ENCODE data around the gene STOX2. TPM values are rescaled to one million over a fixed set of nuclear protein-coding genes. Genes with fewer than 3 reads are reported as not detected.

Gene STOX2
- total and polyA plus RNA-seq, 2 of the 8 experiments (the other 6 are each of a cell fraction or from before 2014, with no cell fraction given), result 5.5 to 20.0 TPM

- Histone ChIP-seq H3K9ac (replicated peaks in 1 of 4; ENCODE audit: extremely low read depth in 1 of 4, low read depth in 3 of 4, low read length in 3 of 4) (no peak overlapping the region), H3K4me1 (replicated peaks in 1 of 4; ENCODE audit: control insufficient read depth in 3 of 4, insufficient read depth in 4 of 4, low read length in 3 of 4) (peaks cover 2 to 9% (median 6%) of the 10 kb centered on the region in 4 experiments; a peak in 5 of 7 replicates), H4K20me1 (replicated peaks in 1 of 2; ENCODE audit: control insufficient read depth in 1 of 2, insufficient read depth in 2 of 2, low read length in 2 of 2) (no peaks in the 10 kb centered on the region), H3K4me3 (ENCODE audit: extremely low read depth in 1 of 4, insufficient read depth in 2 of 4, low read depth in 3 of 4, low read length in 4 of 4) (no peak overlapping the region), H3K23me2 (ENCODE audit: low read depth, low read length) (no peaks in the 10 kb centered on the region; the same call in 1 of the 2 replicates), H3K4me2 (ENCODE audit: insufficient read depth in 1 of 2, low read depth in 2 of 2, low read length in 2 of 2) (no peak overlapping the region), H2BK15ac (ENCODE audit: low read length) (no peak overlapping the region), H2BK5ac (ENCODE audit: low read depth, low read length) (no peak overlapping the region), H3K79me2 (ENCODE audit: control insufficient read depth in 1 of 2, insufficient read depth in 2 of 2, low read length in 2 of 2) (peaks cover 0 to 6% of the 10 kb centered on the region in 2 experiments; a peak in 1 of 4 replicates), H3K27ac (ENCODE audit: low read depth, low read length) (no peak overlapping the region), H4K5ac (ENCODE audit: insufficient read length, low read depth, low read length) (no peak overlapping the region), H3K79me1 (ENCODE audit: low read depth, low read length) (no peaks in the 10 kb centered on the region), H2BK12ac (ENCODE audit: low read depth, low read length) (no peak overlapping the region), H3K23ac (ENCODE audit: insufficient read length) (no peak overlapping the region), H4K8ac (ENCODE audit: extremely low read depth, insufficient read depth, low read length) (no peak overlapping the region), H3K56ac (replicated peaks; ENCODE audit: insufficient read length, low read depth, low read length) (no peak overlapping the region), H4K91ac (replicated peaks; ENCODE audit: insufficient read length, low read length) (no peak overlapping the region), H3K9me3 (ENCODE audit: insufficient read depth in 2 of 2, low read depth in 1 of 2, low read length in 1 of 2) (no peaks in the 10 kb centered on the region; a peak in 1 of 4 replicates), H2BK20ac (ENCODE audit: low read length) (no peak overlapping the region), H2AK5ac (ENCODE audit: low read depth, low read length) (no peak overlapping the region), H3K18ac (ENCODE audit: extremely low read depth, low read length) (no peak overlapping the region), H3K4ac (replicated peaks; ENCODE audit: insufficient read length, low read depth, low read length) (no peak overlapping the region), H2AFZ (ENCODE audit: low read length) (no peak overlapping the region), H3K27me3 (replicated peaks in 1 of 4; ENCODE audit: control insufficient read depth in 3 of 4, extremely low read depth in 1 of 4, insufficient read depth in 3 of 4, low read length in 3 of 4) (no peaks in the 10 kb centered on the region), H2BK120ac (replicated peaks; ENCODE audit: low read depth, low read length) (no peak overlapping the region), H3K36me3 (ENCODE audit: control insufficient read depth in 2 of 4, insufficient read depth in 4 of 4, low read length in 3 of 4) (no peaks in the 10 kb centered on the region), H3K14ac (ENCODE audit: insufficient read length) (no peak overlapping the region)
- DNase-seq (ENCODE audit: low read depth in 1 of 2, low spot score in 2 of 2), result no peak
- ChIA-PET CTCF (ENCODE audit: partially characterized antibody) (interaction anchor here (0.6 kb wide), 1 partner anchor 833 kb away, joined by 3 read pairs; no protein-coding TSS in a partner anchor), POLR2A (ENCODE audit: partially characterized antibody) (no interaction called here)
- WGBS, 2 experiments (ENCODE audit: extremely low coverage in 1 of 2, insufficient coverage in 1 of 2, insufficient read length in 1 of 2, insufficient replicate concordance in 2 of 2, low coverage in 1 of 2, low lambda C conversion rate in 2 of 2, missing lambda C conversion rate in 1 of 2), result 70% methylated on average over 4 of the region's 4 CpGs; no CpG with 5 or more reads in 1 of the 2 experiments
- TF ChIP-seq TCF12 (IDR thresholded peaks at IDR 0.05; ENCODE audit: low read depth, low read length), result no peak
- no peak for FAIRE-seq
These were observed 64.5 kb downstream of the STOX2 start for GRCh38 chr4:183969596-183969995.
